ENCODE data around the gene MMP17.

MMP17 gene

DNA sequence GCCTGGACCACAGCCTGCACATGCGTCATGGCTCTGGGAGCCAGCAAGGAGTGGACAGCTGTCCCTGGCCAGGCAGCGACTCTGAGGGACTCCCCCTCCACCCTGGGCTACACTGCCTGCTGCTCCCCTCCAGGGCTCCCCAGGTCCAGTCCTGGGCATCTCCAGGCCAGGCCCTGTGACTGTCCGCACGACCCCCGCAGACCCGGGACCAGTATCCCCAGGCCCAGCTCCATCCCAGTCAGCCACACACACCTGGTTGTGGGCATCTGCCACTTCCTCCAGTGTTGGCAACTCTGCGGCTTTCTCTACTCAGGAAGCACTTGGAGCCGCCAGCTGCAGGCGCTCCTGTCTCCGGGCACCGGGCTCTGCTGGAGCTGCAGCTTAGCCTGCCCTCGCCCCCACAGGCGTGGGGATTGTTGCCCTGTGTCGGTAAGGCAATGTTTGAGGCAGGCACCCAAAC is 68.6 kb downstream of the MMP17 start:
- no peaks in the 10 kb centered on the region for H3K27me3 ChIP-seq (ENCODE audit: insufficient read depth, low read length)
- H2AFZ ChIP-seq (ENCODE audit: low read length), result no peak overlapping the region
- no peak overlapping the region for H3K27ac ChIP-seq (ENCODE audit: low read depth, low read length, poor library complexity, severe bottlenecking)
- H3K4me2 ChIP-seq (ENCODE audit: low read length), result peak overlapping the region; percentile 83; the same call in 1 of the 2 replicates
- H3K79me2 ChIP-seq (ENCODE audit: insufficient read depth, low read length), result no peaks in the 10 kb centered on the region
- no peaks in the 10 kb centered on the region for H3K9me3 ChIP-seq (ENCODE audit: low read length)
- H3K9me2 ChIP-seq (ENCODE audit: low read depth, low read length), result no peaks in the 10 kb centered on the region
- peak overlapping the region; percentile 67 for H3K4me3 ChIP-seq (ENCODE audit: low read depth, low read length, poor library complexity, severe bottlenecking)
- H3K4me1 ChIP-seq (ENCODE audit: insufficient read depth, low read length, severe bottlenecking), result peaks cover 16% of the 10 kb centered on the region
- H3K36me3 ChIP-seq (ENCODE audit: insufficient read depth, low read length), result no peaks in the 10 kb centered on the region; the same call in 1 of the 2 replicates
- H3F3A ChIP-seq (ENCODE audit: insufficient read depth, low read length), result no peaks in the 10 kb centered on the region
- no peak for TF ChIP-seq EZH2 (IDR thresholded peaks at IDR 0.05; ENCODE audit: borderline replicate concordance, low read length)
- TF ChIP-seq, protein P1, sequence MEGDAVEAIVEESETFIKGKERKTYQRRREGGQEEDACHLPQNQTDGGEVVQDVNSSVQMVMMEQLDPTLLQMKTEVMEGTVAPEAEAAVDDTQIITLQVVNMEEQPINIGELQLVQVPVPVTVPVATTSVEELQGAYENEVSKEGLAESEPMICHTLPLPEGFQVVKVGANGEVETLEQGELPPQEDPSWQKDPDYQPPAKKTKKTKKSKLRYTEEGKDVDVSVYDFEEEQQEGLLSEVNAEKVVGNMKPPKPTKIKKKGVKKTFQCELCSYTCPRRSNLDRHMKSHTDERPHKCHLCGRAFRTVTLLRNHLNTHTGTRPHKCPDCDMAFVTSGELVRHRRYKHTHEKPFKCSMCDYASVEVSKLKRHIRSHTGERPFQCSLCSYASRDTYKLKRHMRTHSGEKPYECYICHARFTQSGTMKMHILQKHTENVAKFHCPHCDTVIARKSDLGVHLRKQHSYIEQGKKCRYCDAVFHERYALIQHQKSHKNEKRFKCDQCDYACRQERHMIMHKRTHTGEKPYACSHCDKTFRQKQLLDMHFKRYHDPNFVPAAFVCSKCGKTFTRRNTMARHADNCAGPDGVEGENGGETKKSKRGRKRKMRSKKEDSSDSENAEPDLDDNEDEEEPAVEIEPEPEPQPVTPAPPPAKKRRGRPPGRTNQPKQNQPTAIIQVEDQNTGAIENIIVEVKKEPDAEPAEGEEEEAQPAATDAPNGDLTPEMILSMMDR (IDR thresholded peaks at IDR 0.05; ENCODE audit: low read length), result no peak
- no peak overlapping the region for H3K9ac ChIP-seq (ENCODE audit: low read length)
- H4K20me1 ChIP-seq (ENCODE audit: insufficient read depth, low read length), result no peaks in the 10 kb centered on the region

- no peaks in the 10 kb centered on the region; the same call in 1 of the 2 replicates for H3K36me3 ChIP-seq (ENCODE audit: insufficient read depth, low read length)
- H3K79me2 ChIP-seq (ENCODE audit: insufficient read depth, low read length), result no peaks in the 10 kb centered on the region
- TF ChIP-seq EZH2 (IDR thresholded peaks at IDR 0.05; ENCODE audit: borderline replicate concordance, low read length), result no peak
- TF ChIP-seq, protein P1 (IDR thresholded peaks at IDR 0.05; ENCODE audit: low read length), result no peak
- H3K9me2 ChIP-seq (ENCODE audit: low read depth, low read length), result no peaks in the 10 kb centered on the region
- H3K9me3 ChIP-seq (ENCODE audit: low read length), result no peaks in the 10 kb centered on the region
- H3K27me3 ChIP-seq (ENCODE audit: insufficient read depth, low read length), result no peaks in the 10 kb centered on the region
- no peaks in the 10 kb centered on the region for H3F3A ChIP-seq (ENCODE audit: insufficient read depth, low read length)
- H4K20me1 ChIP-seq (ENCODE audit: insufficient read depth, low read length), result no peaks in the 10 kb centered on the region
- H3K27ac ChIP-seq (ENCODE audit: low read depth, low read length, poor library complexity, severe bottlenecking), result no peak overlapping the region
- no peak overlapping the region for H3K9ac ChIP-seq (ENCODE audit: low read length)
- no peak overlapping the region for H2AFZ ChIP-seq (ENCODE audit: low read length)
- peaks cover 16% of the 10 kb centered on the region for H3K4me1 ChIP-seq (ENCODE audit: insufficient read depth, low read length, severe bottlenecking)
- no peak overlapping the region for H3K4me2 ChIP-seq (ENCODE audit: low read length)
- H3K4me3 ChIP-seq (ENCODE audit: low read depth, low read length, poor library complexity, severe bottlenecking), result no peak overlapping the region
Observed at GRCh38 chr12:131897276-131897675, 69.1 kb downstream of the MMP17 start.

DNA sequence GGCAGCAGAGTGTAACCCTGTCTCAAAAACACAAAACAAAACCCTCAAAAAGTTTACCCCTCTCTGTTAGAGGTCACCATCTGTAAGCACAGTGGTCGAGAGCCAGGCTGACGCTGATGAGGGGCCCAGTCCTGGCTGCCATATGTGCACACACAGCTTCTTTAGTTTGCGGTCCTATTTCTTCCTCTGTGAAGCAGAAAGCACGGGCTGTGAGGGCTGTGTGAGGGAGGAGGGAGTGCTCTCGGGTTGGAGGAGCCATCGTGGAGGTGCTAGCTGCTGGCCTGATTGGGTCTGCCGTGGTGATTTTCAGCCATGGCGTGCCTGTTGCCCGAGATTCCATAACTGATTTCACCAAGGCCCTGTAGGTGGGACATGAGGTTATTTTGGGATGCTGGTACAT is 69.7 kb downstream of the MMP17 start:
- H3K9me3 ChIP-seq (ENCODE audit: low read length), result no peaks in the 10 kb centered on the region
- H3K27ac ChIP-seq (ENCODE audit: low read depth, low read length, poor library complexity, severe bottlenecking), result no peak overlapping the region
- no peaks in the 10 kb centered on the region; the same call in 1 of the 2 replicates for H3K36me3 ChIP-seq (ENCODE audit: insufficient read depth, low read length)
- H3K27me3 ChIP-seq (ENCODE audit: insufficient read depth, low read length), result no peaks in the 10 kb centered on the region
- H3K9me2 ChIP-seq (ENCODE audit: low read depth, low read length), result no peaks in the 10 kb centered on the region
- TF ChIP-seq, protein P1 (IDR thresholded peaks at IDR 0.05; ENCODE audit: low read length), result no peak
- no peak for TF ChIP-seq EZH2 (IDR thresholded peaks at IDR 0.05; ENCODE audit: borderline replicate concordance, low read length)
- no peak overlapping the region for H2AFZ ChIP-seq (ENCODE audit: low read length)
- H3K79me2 ChIP-seq (ENCODE audit: insufficient read depth, low read length), result no peaks in the 10 kb centered on the region
- H3K9ac ChIP-seq (ENCODE audit: low read length), result no peak overlapping the region
- H3K4me1 ChIP-seq (ENCODE audit: insufficient read depth, low read length, severe bottlenecking), result peaks cover 16% of the 10 kb centered on the region
- no peaks in the 10 kb centered on the region for H4K20me1 ChIP-seq (ENCODE audit: insufficient read depth, low read length)
- H3K4me2 ChIP-seq (ENCODE audit: low read length), result no peak overlapping the region
- H3K4me3 ChIP-seq (ENCODE audit: low read depth, low read length, poor library complexity, severe bottlenecking), result no peak overlapping the region
- H3F3A ChIP-seq (ENCODE audit: insufficient read depth, low read length), result no peaks in the 10 kb centered on the region

Data from OCI-LY1 (cell line).